ENCODE measurements around the gene VAV3.

DNA sequence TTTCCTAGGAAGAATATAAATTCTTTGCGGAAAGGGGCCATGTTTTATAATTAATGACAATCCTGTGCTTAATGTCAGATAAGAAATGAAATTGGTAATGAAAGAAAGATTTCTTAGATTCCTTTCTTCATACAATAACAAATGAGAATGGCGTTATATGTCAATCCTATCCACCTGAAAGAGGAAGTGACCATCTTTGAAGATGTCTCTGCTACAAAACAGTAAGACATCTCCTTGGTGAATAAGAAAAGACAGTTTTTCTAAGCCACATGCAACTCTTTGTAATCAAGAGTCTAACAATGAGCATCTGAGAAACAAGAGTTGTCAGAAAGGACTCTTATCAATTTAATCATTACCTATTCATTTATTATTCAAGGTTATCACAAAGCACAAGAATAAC, 286.0 kb downstream of the VAV3 start:
- TF ChIP-seq, protein P1, sequence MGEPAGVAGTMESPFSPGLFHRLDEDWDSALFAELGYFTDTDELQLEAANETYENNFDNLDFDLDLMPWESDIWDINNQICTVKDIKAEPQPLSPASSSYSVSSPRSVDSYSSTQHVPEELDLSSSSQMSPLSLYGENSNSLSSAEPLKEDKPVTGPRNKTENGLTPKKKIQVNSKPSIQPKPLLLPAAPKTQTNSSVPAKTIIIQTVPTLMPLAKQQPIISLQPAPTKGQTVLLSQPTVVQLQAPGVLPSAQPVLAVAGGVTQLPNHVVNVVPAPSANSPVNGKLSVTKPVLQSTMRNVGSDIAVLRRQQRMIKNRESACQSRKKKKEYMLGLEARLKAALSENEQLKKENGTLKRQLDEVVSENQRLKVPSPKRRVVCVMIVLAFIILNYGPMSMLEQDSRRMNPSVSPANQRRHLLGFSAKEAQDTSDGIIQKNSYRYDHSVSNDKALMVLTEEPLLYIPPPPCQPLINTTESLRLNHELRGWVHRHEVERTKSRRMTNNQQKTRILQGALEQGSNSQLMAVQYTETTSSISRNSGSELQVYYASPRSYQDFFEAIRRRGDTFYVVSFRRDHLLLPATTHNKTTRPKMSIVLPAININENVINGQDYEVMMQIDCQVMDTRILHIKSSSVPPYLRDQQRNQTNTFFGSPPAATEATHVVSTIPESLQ (CRISPR knock-in tag; IDR thresholded peaks at IDR 0.05), result no peak
- TF ChIP-seq, protein P2, sequence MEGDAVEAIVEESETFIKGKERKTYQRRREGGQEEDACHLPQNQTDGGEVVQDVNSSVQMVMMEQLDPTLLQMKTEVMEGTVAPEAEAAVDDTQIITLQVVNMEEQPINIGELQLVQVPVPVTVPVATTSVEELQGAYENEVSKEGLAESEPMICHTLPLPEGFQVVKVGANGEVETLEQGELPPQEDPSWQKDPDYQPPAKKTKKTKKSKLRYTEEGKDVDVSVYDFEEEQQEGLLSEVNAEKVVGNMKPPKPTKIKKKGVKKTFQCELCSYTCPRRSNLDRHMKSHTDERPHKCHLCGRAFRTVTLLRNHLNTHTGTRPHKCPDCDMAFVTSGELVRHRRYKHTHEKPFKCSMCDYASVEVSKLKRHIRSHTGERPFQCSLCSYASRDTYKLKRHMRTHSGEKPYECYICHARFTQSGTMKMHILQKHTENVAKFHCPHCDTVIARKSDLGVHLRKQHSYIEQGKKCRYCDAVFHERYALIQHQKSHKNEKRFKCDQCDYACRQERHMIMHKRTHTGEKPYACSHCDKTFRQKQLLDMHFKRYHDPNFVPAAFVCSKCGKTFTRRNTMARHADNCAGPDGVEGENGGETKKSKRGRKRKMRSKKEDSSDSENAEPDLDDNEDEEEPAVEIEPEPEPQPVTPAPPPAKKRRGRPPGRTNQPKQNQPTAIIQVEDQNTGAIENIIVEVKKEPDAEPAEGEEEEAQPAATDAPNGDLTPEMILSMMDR (IDR thresholded peaks at IDR 0.05), result no peak
- TF ChIP-seq, protein P3, sequence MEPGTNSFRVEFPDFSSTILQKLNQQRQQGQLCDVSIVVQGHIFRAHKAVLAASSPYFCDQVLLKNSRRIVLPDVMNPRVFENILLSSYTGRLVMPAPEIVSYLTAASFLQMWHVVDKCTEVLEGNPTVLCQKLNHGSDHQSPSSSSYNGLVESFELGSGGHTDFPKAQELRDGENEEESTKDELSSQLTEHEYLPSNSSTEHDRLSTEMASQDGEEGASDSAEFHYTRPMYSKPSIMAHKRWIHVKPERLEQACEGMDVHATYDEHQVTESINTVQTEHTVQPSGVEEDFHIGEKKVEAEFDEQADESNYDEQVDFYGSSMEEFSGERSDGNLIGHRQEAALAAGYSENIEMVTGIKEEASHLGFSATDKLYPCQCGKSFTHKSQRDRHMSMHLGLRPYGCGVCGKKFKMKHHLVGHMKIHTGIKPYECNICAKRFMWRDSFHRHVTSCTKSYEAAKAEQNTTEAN (CRISPR knock-in tag; IDR thresholded peaks at IDR 0.05), result no peak
- TF ChIP-seq, protein P4, sequence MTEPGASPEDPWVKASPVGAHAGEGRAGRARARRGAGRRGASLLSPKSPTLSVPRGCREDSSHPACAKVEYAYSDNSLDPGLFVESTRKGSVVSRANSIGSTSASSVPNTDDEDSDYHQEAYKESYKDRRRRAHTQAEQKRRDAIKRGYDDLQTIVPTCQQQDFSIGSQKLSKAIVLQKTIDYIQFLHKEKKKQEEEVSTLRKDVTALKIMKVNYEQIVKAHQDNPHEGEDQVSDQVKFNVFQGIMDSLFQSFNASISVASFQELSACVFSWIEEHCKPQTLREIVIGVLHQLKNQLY (CRISPR knock-in tag; IDR thresholded peaks at IDR 0.05), result no peak
- TF ChIP-seq SMAD3 (CRISPR knock-in tag; IDR thresholded peaks at IDR 0.05; ENCODE audit: borderline replicate concordance), result no peak
- TF ChIP-seq TCF7 (CRISPR knock-in tag; IDR thresholded peaks at IDR 0.05; ENCODE audit: low read depth), result no peak

Measured in WTC11 (cell line).